Omental fat pad (tissue), 4 donors: ENCODE data around the gene KAT6B. TPM values are rescaled to one million over a fixed set of nuclear protein-coding genes. Genes with fewer than 3 reads are reported as not detected.
"Not testable (repeated sequence)": the region's sequence is repeated elsewhere in the genome, so short reads cannot be mapped to it uniquely, and the experiment has no call there.

Experiments
- ATAC-seq: fragments of 150-250 bp; one replicate; pipeline ENCODE4 v1.9.1; 2016; ENCODE audit warnings: mild to moderate bottlenecking, moderate library complexity; ENCODE audit not compliant: low FRiP score
- DNase-seq: peaks from one replicate; pipeline ENCODE4 v3.0.0-alpha.2; 2019; ENCODE audit warnings: low spot score
- CTCF ChIP-seq, 3 donors: fragments of 450-650 bp; IDR thresholded peaks; one replicate each; pipeline ENCODE4 v1.5.1; 2016 to 2017; ENCODE audit warnings: antibody characterized with exemption in 3 of 3, mild to moderate bottlenecking in 3 of 3, moderate library complexity in 2 of 3
- total RNA-seq, 4 donors: library from RNA; depleted of rRNA; stranded (reverse); fragments of >200 nt; gene quantifications; one replicate each; pipeline ENCODE4 v1.1.0, GENCODE V29; 2016

The KAT6B gene
- total RNA-seq, 4 donors from 2014 or later, result 32.2 to 50.3 (median 37.6) TPM

GRCh38 chr10:74917481-74918077 lies 91.2 kb downstream of the KAT6B start:
- TF ChIP-seq CTCF (IDR thresholded peaks at IDR 0.05), result no peak
- DNase-seq, result no peak
- peak; percentile 93 for ATAC-seq

GRCh38 chr10:74919671-74920070 lies 93.3 kb downstream of the KAT6B start:
- ATAC-seq, result no peak
- TF ChIP-seq CTCF (IDR thresholded peaks at IDR 0.05), result no peak

GRCh38 chr10:74921070-74921469 lies 94.7 kb downstream of the KAT6B start:
- not testable (repeated sequence) for ATAC-seq, DNase-seq

More at GRCh38 chr10:74919671-74920070, 93.3 kb downstream of the KAT6B start:
- DNase-seq, result no peak

GRCh38 chr10:74921744-74922143 lies 95.3 kb downstream of the KAT6B start:
- no peak for TF ChIP-seq CTCF (IDR thresholded peaks at IDR 0.05)
- ATAC-seq (no peak), DNase-seq (no peak)

GRCh38 chr10:74922921-74923320 lies 96.5 kb downstream of the KAT6B start:
- DNase-seq (no peak), ATAC-seq (no peak)
- no peak for TF ChIP-seq CTCF (IDR thresholded peaks at IDR 0.05)

- no peak for TF ChIP-seq CTCF (IDR thresholded peaks at IDR 0.05)
- ATAC-seq (no peak), DNase-seq (no peak)
These were observed 97.2 kb downstream of the KAT6B start for GRCh38 chr10:74923556-74923955.

GRCh38 chr10:74924251-74924963 lies 98.0 kb downstream of the KAT6B start:
- ATAC-seq, result peak; percentile 84
- no peak for DNase-seq
- no peak for TF ChIP-seq CTCF (IDR thresholded peaks at IDR 0.05)
